Neural progenitor cell (in vitro differentiated cells): Measurements from ENCODE around the gene SYT6. TPM values are rescaled to one million over a fixed set of nuclear protein-coding genes. Genes with fewer than 3 reads are reported as not detected.

Experiments used
- DNase-seq: peaks from one replicate; pipeline ENCODE4 v3.0.0-alpha.2; 2016; ENCODE audit warnings: low spot score
- H2AFZ ChIP-seq: fragments of 200-600 bp; sonication (generic); replicated peaks from 2 replicates; pipeline ENCODE4 v1.6.1; 2016; ENCODE audit warnings: antibody characterized with exemption
- H3F3A ChIP-seq: fragments of 200-600 bp; sonication (generic); 2 replicates; pipeline ENCODE4 v1.6.1; 2016; ENCODE audit warnings: antibody characterized with exemption, low read depth
- H3K27ac ChIP-seq: fragments of 200-600 bp; sonication (generic); 2 replicates; pipeline ENCODE4 v1.5.1; 2016; ENCODE audit warnings: mild to moderate bottlenecking
- H3K27me3 ChIP-seq: fragments of 200-600 bp; sonication (generic); 2 replicates; pipeline ENCODE4 v1.6.1; 2016; ENCODE audit warnings: mild to moderate bottlenecking, moderate library complexity
- H3K36me3 ChIP-seq: fragments of 200-600 bp; sonication (generic); 2 replicates; pipeline ENCODE4 v1.5.1; 2016
- H3K4me1 ChIP-seq: fragments of 200-600 bp; sonication (generic); 2 replicates; pipeline ENCODE4 v1.6.1; 2016; ENCODE audit warnings: mixed run types
- H3K4me2 ChIP-seq: fragments of 200-600 bp; sonication (generic); 2 replicates; pipeline ENCODE4 v1.6.1; 2016
- H3K4me3 ChIP-seq: fragments of 200-600 bp; sonication (generic); 2 replicates; pipeline ENCODE4 v1.5.1; 2016
- H3K79me2 ChIP-seq: fragments of 200-600 bp; sonication (generic); 2 replicates; pipeline ENCODE4 v1.6.1; 2016; ENCODE audit warnings: low read depth
- H3K9ac ChIP-seq: fragments of 200-600 bp; sonication (generic); 2 replicates; pipeline ENCODE4 v1.6.1; 2016
- H3K9me3 ChIP-seq: fragments of 200-600 bp; sonication (generic); 2 replicates; pipeline ENCODE4 v1.5.1; 2016; ENCODE audit warnings: low read depth
- H4K20me1 ChIP-seq: fragments of 200-600 bp; sonication (generic); 2 replicates; pipeline ENCODE4 v1.6.1; 2016; ENCODE audit warnings: low read depth
- H3K27ac Mint-ChIP-seq: 3 replicates; pipeline ENCODE4 v1.8.0; 2021; ENCODE audit warnings: mixed read lengths
- H3K27me3 Mint-ChIP-seq: 2 replicates; pipeline ENCODE4 v1.8.0; 2022; ENCODE audit warnings: low read depth, mild to moderate bottlenecking, inconsistent platforms, moderate library complexity, mixed read lengths; ENCODE audit not compliant: insufficient read depth
- H3K36me3 Mint-ChIP-seq: 3 replicates; pipeline ENCODE4 v1.8.0; 2021; ENCODE audit warnings: mixed read lengths
- H3K4me1 Mint-ChIP-seq: 3 replicates; pipeline ENCODE4 v1.8.0; 2021; ENCODE audit warnings: mixed read lengths
- H3K4me3 Mint-ChIP-seq: 3 replicates; pipeline ENCODE4 v1.8.0; 2021; ENCODE audit warnings: mild to moderate bottlenecking, moderate library complexity, mixed read lengths
- H3K9me3 Mint-ChIP-seq: 3 replicates; pipeline ENCODE4 v1.8.0; 2020; ENCODE audit warnings: mixed read lengths
- EZH2 ChIP-seq: fragments of 200-600 bp; sonication (generic); IDR thresholded peaks from 2 replicates; pipeline ENCODE4 v1.6.1; 2017; ENCODE audit warnings: antibody characterized with exemption, mild to moderate bottlenecking, moderate library complexity
- EZH2phosphoT487 ChIP-seq: fragments of 200-600 bp; sonication (generic); IDR thresholded peaks from 2 replicates; pipeline ENCODE4 v1.6.1; 2017; ENCODE audit warnings: antibody characterized with exemption
- total RNA-seq: library from RNA; depleted of rRNA; stranded (reverse); fragments of >200 nt; gene quantifications from 2 replicates; pipeline ENCODE4 v1.2.3, GENCODE V29; 2015; ENCODE audit warnings: low replicate concordance
- TF ChIP-seq, protein P1 (sequence below): fragments of 200-600 bp; sonication (generic); IDR thresholded peaks from 2 replicates; pipeline ENCODE4 v1.5.1; 2017; ENCODE audit warnings: antibody characterized with exemption, mild to moderate bottlenecking

The SYT6 gene
- total RNA-seq, 1 donor from 2014 or later: 8.1 TPM

DNA sequence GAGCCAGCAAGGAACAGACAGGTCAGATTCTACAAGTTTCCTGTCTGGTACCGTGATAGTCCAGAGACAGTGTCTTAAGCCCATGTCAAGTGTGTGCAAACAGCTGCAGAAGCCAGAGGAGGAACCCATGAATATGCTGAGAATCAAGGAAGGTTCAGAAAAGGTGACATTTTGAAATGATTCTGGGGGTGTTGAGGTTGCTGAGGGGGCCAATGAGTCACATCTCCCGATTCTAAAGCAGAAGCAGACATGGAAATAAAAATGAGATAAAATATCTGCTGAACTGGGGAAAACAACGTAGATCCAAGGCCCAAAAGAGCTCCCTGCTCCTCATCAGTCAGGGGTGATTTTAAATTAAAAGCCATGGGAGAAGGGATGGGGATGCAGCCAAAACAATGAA is 15.8 kb upstream of the SYT6 start:
- Histone ChIP-seq H3K9me3 (no peaks in the 10 kb centered on the region), H4K20me1 (no peaks in the 10 kb centered on the region), H3K36me3 (no peaks in the 10 kb centered on the region), H3K4me2 (no peak overlapping the region), H3K4me1 (peaks cover 19% of the 10 kb centered on the region), H3K4me3 (no peak overlapping the region), H3F3A (peaks cover 12% of the 10 kb centered on the region), H3K27me3 (no peaks in the 10 kb centered on the region), H3K9ac (no peak overlapping the region), H3K79me2 (no peaks in the 10 kb centered on the region), H2AFZ (no peak overlapping the region), H3K27ac (no peak overlapping the region)
- no peaks in the 10 kb centered on the region for H3K27me3 Mint-ChIP-seq
- H3K4me3 Mint-ChIP-seq: no peak overlapping the region
- no peaks in the 10 kb centered on the region for H3K36me3 Mint-ChIP-seq
- H3K4me1 Mint-ChIP-seq: peaks cover 13% of the 10 kb centered on the region
- no peaks in the 10 kb centered on the region for H3K9me3 Mint-ChIP-seq
- TF ChIP-seq, protein P1, sequence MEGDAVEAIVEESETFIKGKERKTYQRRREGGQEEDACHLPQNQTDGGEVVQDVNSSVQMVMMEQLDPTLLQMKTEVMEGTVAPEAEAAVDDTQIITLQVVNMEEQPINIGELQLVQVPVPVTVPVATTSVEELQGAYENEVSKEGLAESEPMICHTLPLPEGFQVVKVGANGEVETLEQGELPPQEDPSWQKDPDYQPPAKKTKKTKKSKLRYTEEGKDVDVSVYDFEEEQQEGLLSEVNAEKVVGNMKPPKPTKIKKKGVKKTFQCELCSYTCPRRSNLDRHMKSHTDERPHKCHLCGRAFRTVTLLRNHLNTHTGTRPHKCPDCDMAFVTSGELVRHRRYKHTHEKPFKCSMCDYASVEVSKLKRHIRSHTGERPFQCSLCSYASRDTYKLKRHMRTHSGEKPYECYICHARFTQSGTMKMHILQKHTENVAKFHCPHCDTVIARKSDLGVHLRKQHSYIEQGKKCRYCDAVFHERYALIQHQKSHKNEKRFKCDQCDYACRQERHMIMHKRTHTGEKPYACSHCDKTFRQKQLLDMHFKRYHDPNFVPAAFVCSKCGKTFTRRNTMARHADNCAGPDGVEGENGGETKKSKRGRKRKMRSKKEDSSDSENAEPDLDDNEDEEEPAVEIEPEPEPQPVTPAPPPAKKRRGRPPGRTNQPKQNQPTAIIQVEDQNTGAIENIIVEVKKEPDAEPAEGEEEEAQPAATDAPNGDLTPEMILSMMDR: no peak
- TF ChIP-seq EZH2phosphoT487 (no peak), EZH2 (no peak)
- no peak overlapping the region for H3K27ac Mint-ChIP-seq
- DNase-seq: no peak

DNA sequence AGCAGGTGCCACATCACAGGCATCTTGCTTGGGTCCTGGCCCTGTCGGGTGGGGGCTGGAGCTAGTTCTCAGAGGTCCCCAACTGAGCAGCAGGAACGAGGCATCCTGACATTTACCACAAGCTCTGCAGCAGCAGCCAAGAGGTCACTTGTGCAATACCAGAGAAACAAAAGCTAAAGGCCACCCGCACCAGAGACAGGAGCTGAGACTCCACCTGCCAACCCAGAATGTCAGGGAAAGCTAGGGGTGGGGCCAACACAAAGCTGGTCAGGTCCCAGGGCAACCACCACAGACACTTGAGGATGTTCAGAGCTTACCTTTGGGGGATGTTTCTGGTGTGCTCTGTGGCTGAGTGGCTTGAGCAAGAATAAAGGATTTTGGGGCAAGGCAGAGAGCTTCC is 13.6 kb upstream of the SYT6 start:
- Histone ChIP-seq H3K9me3 (no peaks in the 10 kb centered on the region), H3K36me3 (no peaks in the 10 kb centered on the region), H3K79me2 (no peaks in the 10 kb centered on the region), H3F3A (peaks cover 12% of the 10 kb centered on the region), H3K27ac (no peak overlapping the region), H3K4me3 (no peak overlapping the region), H2AFZ (no peak overlapping the region), H3K9ac (no peak overlapping the region), H3K27me3 (no peaks in the 10 kb centered on the region), H3K4me1 (peaks cover 19% of the 10 kb centered on the region), H3K4me2 (no peak overlapping the region), H4K20me1 (no peaks in the 10 kb centered on the region)
- Mint-ChIP-seq H3K4me3 (no peak overlapping the region), H3K9me3 (no peaks in the 10 kb centered on the region), H3K4me1 (peaks cover 13% of the 10 kb centered on the region), H3K27ac (no peak overlapping the region), H3K36me3 (no peaks in the 10 kb centered on the region), H3K27me3 (peaks cover 7% of the 10 kb centered on the region)
- DNase-seq: no peak
- TF ChIP-seq EZH2phosphoT487 (no peak), EZH2 (no peak)
- TF ChIP-seq, protein P1: no peak

DNA sequence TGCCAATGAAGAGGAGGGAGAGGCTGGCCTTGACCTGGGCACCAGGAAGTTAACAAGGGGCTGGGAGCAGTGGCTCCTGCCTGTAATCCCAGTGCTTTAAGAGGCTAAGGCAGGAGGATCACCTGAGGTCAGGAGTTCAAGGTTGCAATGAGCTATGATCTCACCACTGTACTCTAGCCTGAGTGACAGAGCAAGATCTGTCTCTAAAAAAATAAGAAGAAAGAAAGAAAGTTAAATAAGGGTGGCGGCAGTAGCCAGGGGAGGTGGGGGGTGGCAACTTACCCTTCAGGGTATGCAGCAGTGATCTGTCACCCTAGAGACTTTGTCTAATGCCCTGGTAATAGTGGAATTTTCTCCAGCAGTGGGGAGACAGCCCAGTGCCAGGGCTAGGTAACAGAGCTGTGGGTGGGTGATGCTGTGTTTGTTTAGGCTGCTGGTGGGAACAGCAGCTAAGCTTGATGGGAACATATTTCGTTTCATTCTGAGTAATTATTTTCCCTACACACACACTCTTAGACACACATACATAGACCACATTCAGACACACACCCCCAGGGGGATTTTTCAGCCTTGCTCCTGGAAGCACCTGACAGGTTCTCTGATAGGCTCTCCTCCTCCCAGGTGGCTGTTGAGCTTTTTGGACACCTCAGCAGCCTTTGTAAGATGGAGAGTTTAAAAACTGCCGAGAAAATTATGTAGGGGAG is 11.3 kb upstream of the SYT6 start:
- Mint-ChIP-seq H3K4me3 (no peak overlapping the region), H3K4me1 (peaks cover 13% of the 10 kb centered on the region), H3K27ac (no peak overlapping the region), H3K36me3 (no peaks in the 10 kb centered on the region), H3K27me3 (peaks cover 8% of the 10 kb centered on the region), H3K9me3 (no peaks in the 10 kb centered on the region)
- no peaks in the 10 kb centered on the region for H4K20me1 ChIP-seq
- H3F3A ChIP-seq: peaks cover 12% of the 10 kb centered on the region
- H3K27ac ChIP-seq: no peak overlapping the region
- no peak for DNase-seq
- no peak overlapping the region for H3K4me2 ChIP-seq
- H3K9me3 ChIP-seq: no peaks in the 10 kb centered on the region
- H3K27me3 ChIP-seq: no peaks in the 10 kb centered on the region
- no peaks in the 10 kb centered on the region for H3K79me2 ChIP-seq
- H3K36me3 ChIP-seq: no peaks in the 10 kb centered on the region
- H3K4me3 ChIP-seq: no peak overlapping the region
- H3K9ac ChIP-seq: no peak overlapping the region
- TF ChIP-seq EZH2: no peak
- TF ChIP-seq, protein P1: no peak
- no peak for TF ChIP-seq EZH2phosphoT487
- H2AFZ ChIP-seq: no peak overlapping the region
- peaks cover 19% of the 10 kb centered on the region for H3K4me1 ChIP-seq
